Spleen (tissue), 11 donors: ENCODE data around the gene ZNF385B. TPM values are rescaled to one million over a fixed set of nuclear protein-coding genes. Genes with fewer than 3 reads are reported as not detected.

Source experiments
- DNase-seq: peaks from one replicate; pipeline ENCODE4 v3.0.0-alpha.2; 2020
- H3K27ac ChIP-seq, 8 donors: fragments of 200-600 bp; sonication (generic) in 7 of 8; 1 replicate in 4 of 8; 2 replicates in 4 of 8; pipeline versions ENCODE4 v1.5.0 to v1.8.0; 2016 to 2021; ENCODE audit warnings: inconsistent platforms in 4 of 8, mild to moderate bottlenecking in 4 of 8, moderate library complexity in 1 of 8
- H3K27me3 ChIP-seq, 7 donors: fragments of 200-600 bp; sonication (generic) in 6 of 7; replicated peaks in 1 of 7; 1 replicate in 4 of 7; 2 replicates in 3 of 7; pipeline versions ENCODE4 v1.5.0 to v1.8.0; 2016 to 2021; ENCODE audit warnings: inconsistent platforms in 3 of 7, mild to moderate bottlenecking in 1 of 7
- H3K36me3 ChIP-seq, 6 donors: fragments of 200-600 bp; sonication (generic) in 5 of 6; 1 replicate in 4 of 6; 2 replicates in 2 of 6; pipeline versions ENCODE4 v1.5.0 to v1.8.0; 2016 to 2021; ENCODE audit warnings: inconsistent platforms in 2 of 6
- H3K4me1 ChIP-seq, 6 donors: fragments of 200-600 bp; sonication (generic) in 5 of 6; 1 replicate in 3 of 6; 2 replicates in 3 of 6; pipeline versions ENCODE4 v1.5.0 to v1.8.0; 2016 to 2021; ENCODE audit warnings: inconsistent platforms in 3 of 6
- H3K4me3 ChIP-seq, 8 donors: fragments of 200-600 bp; sonication (generic) in 7 of 8; 1 replicate in 4 of 8; 2 replicates in 4 of 8; pipeline versions ENCODE4 v1.5.0 to v1.8.0; 2016 to 2021; ENCODE audit warnings: inconsistent platforms in 4 of 8, mild to moderate bottlenecking in 4 of 8, moderate library complexity in 2 of 8
- H3K9me3 ChIP-seq, 8 donors: fragments of 200-600 bp; sonication (generic) in 7 of 8; 1 replicate in 4 of 8; 2 replicates in 4 of 8; pipeline versions ENCODE4 v1.5.0 to v1.8.0; 2016 to 2021; ENCODE audit warnings: inconsistent platforms in 4 of 8
- POLR2A ChIP-seq, 3 donors: fragments of 450-650 bp; IDR thresholded peaks; one replicate each; pipeline ENCODE4 v1.5.1; 2017; ENCODE audit warnings: antibody characterized with exemption in 3 of 3, mild to moderate bottlenecking in 1 of 3
- POLR2AphosphoS5 ChIP-seq, 3 donors: sonication (generic); formaldehyde crosslinking; IDR thresholded peaks; one replicate each; pipeline ENCODE4 v1.5.1; 2017; ENCODE audit warnings: antibody characterized with exemption in 3 of 3
- WGBS, 5 donors: extraction: QIAGEN DNeasy Blood & Tissue Kit in 3 of 5; methylation state at CpG; one replicate each; pipeline versions ENCODE4 v1.1.5 to v1.1.7; 2013 to 2018; 5-methylcytosine and 5-hydroxymethylcytosine counted together
- intact Hi-C: fragments of 100-400 bp; cut with DNase I; formaldehyde crosslinking; loops from one replicate; pipeline ENCODE4 v1.15.0; 2023; ENCODE audit warnings: low total_unique reads
- polyA plus RNA-seq, 3 donors: library from polyadenylated mRNA; stranded (reverse); fragments of 200-250 nt; gene quantifications; one replicate each; pipeline ENCODE4 v1.2.1, GENCODE V29; 2013
- total RNA-seq, 7 donors: library from RNA; depleted of rRNA in 3 of 7; stranded (reverse); fragments of >200 nt in 3 of 7; fragmentation: NEBNext Ultra II Directional in 4 of 7; extraction: Animal tissue kit (Norgen Biotek cat#: 25700) in 4 of 7; gene quantifications; one replicate each; pipeline versions ENCODE4 v1.1.0 to v1.2.1, GENCODE V29; 2016 to 2021
- TF ChIP-seq, protein P1 (sequence below), 11 experiments: fragments of 200-600 bp in 7 of 11; fragments of 450-650 bp in 4 of 11; sonication (generic) in 4 of 11; IDR thresholded peaks in 8 of 11; conservative IDR thresholded peaks in 3 of 11; 1 replicate in 7 of 11; 2 replicates in 4 of 11; pipeline versions ENCODE4 v1.4.0 to v1.8.0; 2016 to 2021; ENCODE audit warnings: antibody characterized with exemption in 11 of 11, inconsistent platforms in 4 of 11, mild to moderate bottlenecking in 1 of 11
- donor health status: healthy with polysubstance abuse.
- donor health status: DM: no; HTN: no; CAD: no; lungs with moderate emphysema.
- donor health status: DM: no; HTN: no; CAD: no.
- donor health status: Bipolar disorder and iron deficiency.
- donor health status: healthy.
- donor health status: DM: no; HTN: no; CAD: no.
- donor health status: DM: yes; HTN: yes; CAD: no.

Gene ZNF385B
- total and polyA plus RNA-seq, 10 donors, result 0.03 to 4.3 (median 0.37) TPM; not detected in 3

DNA sequence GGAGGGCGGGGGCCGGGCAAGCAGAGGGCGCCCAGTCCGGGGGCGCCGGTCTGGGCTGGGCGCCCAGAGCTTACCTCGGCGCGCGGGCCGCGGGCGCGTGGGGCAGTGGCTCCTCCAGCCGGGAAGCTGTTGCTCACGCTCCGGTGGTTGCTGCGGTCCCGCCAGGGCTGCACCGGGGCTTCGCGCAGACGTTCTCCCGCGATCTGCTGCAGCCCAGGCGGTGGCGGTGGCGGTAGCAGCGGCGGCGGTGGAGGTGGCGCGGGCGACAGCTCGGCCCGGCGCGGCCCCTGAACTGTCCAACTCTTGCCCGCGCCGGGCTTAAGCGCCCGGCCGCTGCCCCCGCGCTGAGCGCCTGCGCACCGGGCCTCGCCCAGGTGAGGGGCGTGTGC, 391 bp downstream of the ZNF385B start:
- TF ChIP-seq POLR2AphosphoS5 (IDR thresholded peaks at IDR 0.05) (no peak), POLR2A (IDR thresholded peaks at IDR 0.05) (no peak)
- WGBS, 5 donors, result 0 to 4% (median 2%) methylated on average over 17 to 52 of the region's 52 CpGs
- Histone ChIP-seq H3K4me3 (peak overlapping the region; percentile 29 to 68 (median 40)), H3K4me1 (peaks cover 0 to 26% (median 16%) of the 10 kb centered on the region in 6 donors), H3K9me3 (no peaks in the 10 kb centered on the region), H3K36me3 (no peaks in the 10 kb centered on the region), H3K27me3 (peaks cover 0 to 58% (median 22%) of the 10 kb centered on the region in 7 donors), H3K27ac (no peak overlapping the region)
- no peak for DNase-seq
- intact Hi-C loops, result no loop called here

DNA sequence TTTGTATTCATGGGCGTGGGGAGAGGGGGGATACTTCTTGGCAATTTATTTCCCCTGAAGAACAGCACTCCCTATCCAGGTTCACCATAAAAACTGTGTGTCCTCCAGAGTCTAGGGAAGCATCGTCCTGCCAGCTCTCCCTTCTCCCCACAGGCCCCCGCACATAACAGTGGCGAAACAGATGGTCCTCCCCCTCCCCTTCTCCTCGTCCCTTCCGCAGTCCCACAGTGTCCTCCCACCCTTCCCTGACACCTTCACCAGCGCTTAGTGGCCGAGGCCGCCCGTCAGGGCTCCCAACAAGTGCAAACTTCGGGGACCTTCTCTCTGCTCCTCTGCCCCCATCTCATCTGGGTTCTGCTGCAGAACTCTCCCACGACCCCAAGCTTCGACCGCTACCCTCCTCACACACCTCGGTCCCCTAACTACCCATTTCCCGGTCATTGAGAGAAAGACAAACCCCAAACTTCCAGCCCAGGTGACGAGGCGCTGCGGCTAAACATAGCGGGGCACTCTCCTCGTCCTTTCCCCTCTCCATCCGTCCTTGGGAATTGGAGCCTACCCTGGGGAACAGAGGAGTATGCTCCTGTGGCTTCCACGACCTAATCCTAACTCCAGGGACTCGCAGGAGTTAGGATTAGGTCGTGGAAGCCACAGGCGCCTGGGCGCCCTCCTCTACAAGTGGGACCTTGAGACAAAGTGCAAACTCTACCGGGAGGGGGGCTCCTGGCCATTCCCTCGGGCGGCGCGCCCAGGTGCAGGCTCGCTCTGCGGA, 971 bp downstream of the ZNF385B start:
- peaks cover 0 to 26% (median 16%) of the 10 kb centered on the region in 6 donors for H3K4me1 ChIP-seq
- WGBS, 5 donors, result 5 to 6% (median 6%) methylated on average over 23 to 34 of the region's 34 CpGs
- no peak overlapping the region for H3K27ac ChIP-seq
- peaks cover 0 to 63% (median 22%) of the 10 kb centered on the region in 7 donors for H3K27me3 ChIP-seq
- TF ChIP-seq POLR2AphosphoS5 (IDR thresholded peaks at IDR 0.05) (no peak), POLR2A (IDR thresholded peaks at IDR 0.05) (no peak)
- TF ChIP-seq, protein P1, sequence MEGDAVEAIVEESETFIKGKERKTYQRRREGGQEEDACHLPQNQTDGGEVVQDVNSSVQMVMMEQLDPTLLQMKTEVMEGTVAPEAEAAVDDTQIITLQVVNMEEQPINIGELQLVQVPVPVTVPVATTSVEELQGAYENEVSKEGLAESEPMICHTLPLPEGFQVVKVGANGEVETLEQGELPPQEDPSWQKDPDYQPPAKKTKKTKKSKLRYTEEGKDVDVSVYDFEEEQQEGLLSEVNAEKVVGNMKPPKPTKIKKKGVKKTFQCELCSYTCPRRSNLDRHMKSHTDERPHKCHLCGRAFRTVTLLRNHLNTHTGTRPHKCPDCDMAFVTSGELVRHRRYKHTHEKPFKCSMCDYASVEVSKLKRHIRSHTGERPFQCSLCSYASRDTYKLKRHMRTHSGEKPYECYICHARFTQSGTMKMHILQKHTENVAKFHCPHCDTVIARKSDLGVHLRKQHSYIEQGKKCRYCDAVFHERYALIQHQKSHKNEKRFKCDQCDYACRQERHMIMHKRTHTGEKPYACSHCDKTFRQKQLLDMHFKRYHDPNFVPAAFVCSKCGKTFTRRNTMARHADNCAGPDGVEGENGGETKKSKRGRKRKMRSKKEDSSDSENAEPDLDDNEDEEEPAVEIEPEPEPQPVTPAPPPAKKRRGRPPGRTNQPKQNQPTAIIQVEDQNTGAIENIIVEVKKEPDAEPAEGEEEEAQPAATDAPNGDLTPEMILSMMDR (IDR thresholded peaks at IDR 0.05 in 8 of 11, conservative IDR thresholded peaks at IDR 0.05 in 3 of 11), result no peak
- no peaks in the 10 kb centered on the region for H3K9me3 ChIP-seq
- peak overlapping the region; percentile 29 to 68 (median 40) for H3K4me3 ChIP-seq
- no peak for DNase-seq
- H3K36me3 ChIP-seq, result no peaks in the 10 kb centered on the region
- intact Hi-C loops, result no loop called here

DNA sequence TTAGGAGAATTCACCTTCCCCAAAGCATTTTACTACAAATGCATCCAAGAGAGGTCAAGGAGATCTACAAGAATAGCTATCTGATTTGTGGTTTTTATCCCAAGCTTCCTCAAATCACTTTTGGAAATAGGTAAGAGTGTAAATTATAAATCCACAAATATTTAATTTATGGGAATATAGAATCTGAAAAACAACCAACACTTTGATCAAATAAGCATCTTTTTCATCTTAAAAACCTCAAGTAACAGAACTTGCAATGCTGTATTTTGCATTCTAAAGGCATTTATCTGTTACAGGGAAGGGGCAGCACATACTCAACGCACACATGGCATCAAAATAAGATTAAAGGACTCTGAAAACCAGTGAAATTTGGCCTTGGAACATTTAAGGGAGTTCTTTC, 1.9 kb downstream of the ZNF385B start:
- no peak for DNase-seq
- peaks cover 0 to 63% (median 22%) of the 10 kb centered on the region in 7 donors for H3K27me3 ChIP-seq
- no peak overlapping the region for H3K4me3 ChIP-seq
- TF ChIP-seq, protein P1 (IDR thresholded peaks at IDR 0.05 in 8 of 11, conservative IDR thresholded peaks at IDR 0.05 in 3 of 11), result no peak
- TF ChIP-seq POLR2AphosphoS5 (IDR thresholded peaks at IDR 0.05) (no peak), POLR2A (IDR thresholded peaks at IDR 0.05) (no peak)
- peaks cover 0 to 26% (median 16%) of the 10 kb centered on the region in 6 donors for H3K4me1 ChIP-seq
- 69 to 89% (median 76%) methylated on average over 1 of the region's 1 CpG for WGBS, 5 donors
- no peak overlapping the region for H3K27ac ChIP-seq
- H3K36me3 ChIP-seq, result no peaks in the 10 kb centered on the region
- intact Hi-C loops, result no loop called here
- no peaks in the 10 kb centered on the region for H3K9me3 ChIP-seq

DNA sequence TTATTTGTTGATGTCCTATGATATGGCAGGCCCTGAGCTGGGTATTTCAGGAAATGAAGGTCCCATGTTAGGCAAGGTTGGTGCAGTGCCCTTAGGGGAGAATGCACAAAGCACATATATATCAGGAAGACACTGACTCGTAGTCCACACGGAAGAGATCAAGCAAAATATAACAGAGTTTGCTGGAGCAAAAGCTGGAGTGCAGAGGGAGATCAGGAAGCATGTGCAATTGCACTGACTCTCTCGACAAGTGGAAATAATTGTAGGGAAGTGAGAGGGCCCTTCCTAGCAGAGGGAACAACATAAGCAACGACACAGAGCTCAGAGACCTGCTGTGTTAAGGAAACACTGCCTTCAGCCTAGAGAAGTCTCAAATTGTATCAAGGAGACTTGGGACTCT, 4.2 kb downstream of the ZNF385B start:
- Histone ChIP-seq H3K9me3 (no peaks in the 10 kb centered on the region), H3K27me3 (peaks cover 0 to 53% (median 21%) of the 10 kb centered on the region in 7 donors), H3K4me3 (no peak overlapping the region), H3K36me3 (no peaks in the 10 kb centered on the region), H3K4me1 (peaks cover 0 to 26% (median 16%) of the 10 kb centered on the region in 6 donors), H3K27ac (no peak overlapping the region)
- intact Hi-C loops, result no loop called here
- no peak for TF ChIP-seq POLR2AphosphoS5 (IDR thresholded peaks at IDR 0.05)
- TF ChIP-seq, protein P1 (IDR thresholded peaks at IDR 0.05 in 8 of 11, conservative IDR thresholded peaks at IDR 0.05 in 3 of 11), result no peak
- TF ChIP-seq POLR2A (IDR thresholded peaks at IDR 0.05), result no peak
- WGBS, 5 donors, result 54 to 67% (median 57%) methylated on average over 4 of the region's 4 CpGs
- DNase-seq, result no peak
